Dermis blood vessel endothelial cell (primary cell): ENCODE measurements around the gene DNAH10. TPM values are rescaled to one million over a fixed set of nuclear protein-coding genes. Genes with fewer than 3 reads are reported as not detected.
A peak's percentile ranks its signal among the peaks of the same experiment; 100 is the strongest.
"Not testable (repeated sequence)": the region's sequence is repeated elsewhere in the genome, so short reads cannot be mapped to it uniquely, and the experiment has no call there.

Experiments
- DNase-seq: peaks from one replicate; pipeline ENCODE4 v3.0.0; 2010
- total RNA-seq: library from RNA; depleted of rRNA; stranded (reverse); fragments of >200 nt; gene quantifications from 2 replicates; pipeline ENCODE4 v1.2.3, GENCODE V29; 2014

DNAH10 gene
- total RNA-seq, 1 donor from 2014 or later, result not detected

DNA sequence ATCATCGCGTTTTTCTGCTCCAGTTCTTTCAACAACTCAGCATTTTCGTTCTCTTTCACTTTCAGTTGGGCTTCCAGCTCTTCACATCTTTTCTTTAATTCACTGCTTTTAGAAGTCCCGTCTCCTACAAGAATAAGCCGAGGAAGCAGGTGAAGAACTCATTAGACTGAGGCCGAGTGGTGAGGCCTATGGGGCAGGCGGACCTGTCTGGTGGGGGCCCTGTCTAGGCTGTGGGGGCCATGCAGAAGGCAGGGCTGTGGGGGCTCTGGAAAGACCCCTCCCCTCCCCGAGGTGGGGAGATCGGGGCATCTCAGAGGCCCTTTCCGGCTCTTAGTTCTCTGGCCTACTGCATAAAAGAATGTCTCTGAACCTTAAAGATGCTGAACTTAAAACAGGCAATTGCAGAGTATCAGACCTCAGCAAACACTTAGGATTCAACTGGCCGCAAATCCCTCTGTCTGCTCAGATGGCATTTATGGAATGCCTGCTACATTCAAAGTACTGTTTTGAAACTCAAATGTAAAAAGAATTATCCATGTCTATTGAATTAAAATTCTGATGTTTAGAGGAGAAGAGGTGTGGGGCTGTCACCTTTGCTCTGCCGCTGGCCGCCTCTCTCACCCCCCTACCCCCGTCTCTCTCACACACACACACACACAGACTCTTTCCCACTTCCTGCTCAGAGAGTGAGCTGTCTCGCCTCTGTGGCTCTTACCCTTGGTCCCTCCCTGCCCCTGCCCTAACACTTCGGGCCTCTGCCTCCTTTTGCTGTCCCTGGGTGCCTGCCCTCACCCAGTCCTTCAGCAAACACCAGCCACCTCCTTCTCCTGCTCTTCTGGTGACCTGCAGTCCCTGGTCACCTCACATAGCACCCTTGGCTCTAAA is 175.8 kb downstream of the DNAH10 start:
- DNase-seq, result no peak

DNA sequence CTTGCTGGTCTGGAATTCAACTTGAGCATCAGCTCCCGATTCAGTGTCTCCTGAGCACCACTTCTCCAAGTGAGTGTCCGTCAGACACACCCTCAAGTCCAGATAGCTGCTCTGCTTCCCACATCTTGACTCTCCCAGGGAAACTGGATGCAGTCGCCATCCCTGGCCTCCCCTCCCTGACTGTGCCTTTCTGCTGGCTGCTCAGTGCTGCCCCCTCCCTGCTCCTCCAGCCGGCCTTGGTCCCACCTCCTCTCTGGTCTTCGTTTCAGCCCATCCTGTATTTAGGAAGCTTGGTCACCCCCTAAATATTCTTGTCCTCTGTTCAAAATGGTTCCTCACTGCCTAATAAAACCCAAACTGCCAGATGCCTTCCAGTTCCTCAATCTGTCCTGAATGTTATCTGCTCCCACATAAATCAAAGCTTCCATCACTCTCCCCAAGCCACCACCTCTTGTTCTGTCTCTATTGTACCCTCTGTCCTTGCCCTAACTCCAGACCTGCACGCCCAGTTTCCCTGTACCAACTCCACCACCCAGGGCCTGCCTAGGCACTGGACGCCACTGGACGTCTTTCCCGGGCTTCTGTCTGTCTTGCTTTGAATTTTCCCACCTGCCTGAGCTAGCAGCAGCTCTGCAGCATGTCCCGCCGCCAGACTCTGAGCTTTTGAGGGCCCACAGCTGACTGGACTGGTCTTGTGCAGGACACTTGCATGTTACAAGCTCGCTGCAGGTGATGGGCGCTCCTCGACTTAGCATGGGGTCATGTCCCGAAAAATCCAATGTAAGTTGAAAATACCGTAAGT is 176.8 kb downstream of the DNAH10 start:
- DNase-seq, result peak; percentile 24

GRCh38 chr12:123939716-123940626 is 177.9 kb downstream of the DNAH10 start:
- DNase-seq, result no peak

- no peak for DNase-seq
These were observed 178.5 kb downstream of the DNAH10 start for GRCh38 chr12:123940627-123940966.

GRCh38 chr12:123941000-123941399 is 178.9 kb downstream of the DNAH10 start:
- no peak for DNase-seq

- no peak for DNase-seq
These were observed 179.6 kb downstream of the DNAH10 start for GRCh38 chr12:123941624-123942237.

- peak; percentile 37 for DNase-seq
These were observed 180.1 kb downstream of the DNAH10 start for GRCh38 chr12:123942238-123942653.

GRCh38 chr12:123942911-123943648 is 181.0 kb downstream of the DNAH10 start:
- no peak for DNase-seq

- DNase-seq, result no peak
These were observed 181.7 kb downstream of the DNAH10 start for GRCh38 chr12:123943816-123944215.

DNA sequence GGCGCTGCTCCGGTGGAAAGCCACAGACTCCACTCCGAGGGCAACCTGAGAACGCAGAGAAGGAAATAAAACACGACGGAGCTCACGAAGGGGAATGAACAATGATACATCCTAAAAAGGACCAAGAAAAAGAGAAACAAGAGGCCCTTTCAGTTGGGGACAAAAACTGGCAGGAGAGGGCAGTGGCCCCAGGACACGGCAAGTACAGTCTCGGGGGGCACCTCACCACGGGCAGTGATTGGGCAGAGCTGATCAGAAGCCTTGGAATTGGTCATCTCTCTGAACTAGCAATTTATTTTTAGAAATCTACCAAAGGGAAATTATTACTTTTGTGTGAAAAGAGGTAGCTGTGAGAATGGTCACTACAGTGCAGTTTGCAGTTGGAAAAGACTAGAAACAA is 182.6 kb downstream of the DNAH10 start:
- DNase-seq, result no peak

GRCh38 chr12:123945287-123946151 is 183.4 kb downstream of the DNAH10 start:
- no peak for DNase-seq

- DNase-seq, result no peak
These were observed 184.0 kb downstream of the DNAH10 start for GRCh38 chr12:123946152-123946515.

DNA sequence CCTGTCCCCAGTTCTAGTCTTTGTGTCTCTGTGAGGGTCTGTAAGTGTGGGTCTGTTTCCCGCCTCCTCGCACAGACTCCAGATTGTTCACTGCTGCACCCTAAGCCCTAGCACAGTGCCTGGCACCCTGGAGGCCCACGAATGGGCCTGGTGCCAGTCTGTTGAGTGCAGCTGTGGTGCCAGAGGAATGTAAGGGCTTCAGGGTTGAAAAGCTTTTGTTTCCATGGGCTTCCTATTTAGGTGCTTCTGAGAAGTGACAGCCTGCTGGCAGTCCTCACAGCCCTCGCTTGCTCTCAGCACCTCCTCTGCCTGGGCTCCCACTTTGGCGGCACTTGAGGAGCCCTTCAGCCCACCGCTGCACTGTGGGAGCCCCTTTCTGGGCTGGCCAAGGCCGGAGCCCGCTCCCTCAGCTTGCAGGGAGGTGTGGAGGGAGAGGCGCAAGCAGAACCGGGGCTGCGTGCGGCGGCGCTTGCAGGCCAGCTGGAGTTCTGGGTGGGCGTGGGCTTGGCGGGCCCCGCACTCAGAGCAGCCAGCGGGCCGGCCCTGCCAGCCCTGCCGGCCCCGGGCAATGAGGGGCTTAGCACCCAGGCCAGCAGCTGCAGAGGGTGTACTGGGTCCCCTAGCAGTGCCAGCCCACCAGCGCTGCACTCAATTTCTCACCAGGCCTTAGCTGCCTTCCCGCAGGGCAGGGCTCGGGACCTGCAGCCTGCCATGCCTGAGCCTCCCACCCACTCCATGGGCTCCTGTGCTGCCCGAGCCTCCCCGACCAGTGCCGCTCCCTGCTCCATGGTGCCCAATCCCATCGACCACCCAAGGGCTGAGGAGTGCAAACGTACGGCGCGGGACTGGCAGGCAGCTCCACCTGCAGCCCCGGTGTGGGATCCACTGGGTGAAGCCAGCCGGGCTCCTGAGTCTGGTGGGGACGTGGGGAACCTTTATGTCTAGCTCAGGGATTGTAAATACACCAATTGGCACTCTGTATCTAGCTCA is 184.7 kb downstream of the DNAH10 start:
- DNase-seq, result not testable (repeated sequence)

DNA sequence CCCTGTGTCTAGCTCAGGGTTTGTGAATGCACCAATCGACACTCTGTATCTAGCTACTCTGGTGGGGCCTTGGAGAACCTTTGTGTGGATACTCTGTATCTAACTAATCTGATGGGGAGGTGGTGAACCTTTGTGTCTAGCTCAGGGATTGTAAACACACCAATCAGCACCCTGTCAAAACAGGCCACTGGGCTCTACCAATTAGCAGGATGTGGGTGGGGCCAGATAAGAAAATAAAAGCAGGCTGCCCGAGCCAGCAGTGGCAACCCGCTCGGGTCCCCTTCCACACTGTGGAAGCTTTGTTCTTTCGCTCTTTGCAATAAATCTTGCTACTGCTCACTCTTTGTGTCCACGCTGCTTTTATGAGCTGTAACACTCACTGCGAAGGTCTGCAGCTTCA is 185.4 kb downstream of the DNAH10 start:
- not testable (repeated sequence) for DNase-seq

GRCh38 chr12:123948401-123948795 is 186.3 kb downstream of the DNAH10 start:
- no peak for DNase-seq

DNA sequence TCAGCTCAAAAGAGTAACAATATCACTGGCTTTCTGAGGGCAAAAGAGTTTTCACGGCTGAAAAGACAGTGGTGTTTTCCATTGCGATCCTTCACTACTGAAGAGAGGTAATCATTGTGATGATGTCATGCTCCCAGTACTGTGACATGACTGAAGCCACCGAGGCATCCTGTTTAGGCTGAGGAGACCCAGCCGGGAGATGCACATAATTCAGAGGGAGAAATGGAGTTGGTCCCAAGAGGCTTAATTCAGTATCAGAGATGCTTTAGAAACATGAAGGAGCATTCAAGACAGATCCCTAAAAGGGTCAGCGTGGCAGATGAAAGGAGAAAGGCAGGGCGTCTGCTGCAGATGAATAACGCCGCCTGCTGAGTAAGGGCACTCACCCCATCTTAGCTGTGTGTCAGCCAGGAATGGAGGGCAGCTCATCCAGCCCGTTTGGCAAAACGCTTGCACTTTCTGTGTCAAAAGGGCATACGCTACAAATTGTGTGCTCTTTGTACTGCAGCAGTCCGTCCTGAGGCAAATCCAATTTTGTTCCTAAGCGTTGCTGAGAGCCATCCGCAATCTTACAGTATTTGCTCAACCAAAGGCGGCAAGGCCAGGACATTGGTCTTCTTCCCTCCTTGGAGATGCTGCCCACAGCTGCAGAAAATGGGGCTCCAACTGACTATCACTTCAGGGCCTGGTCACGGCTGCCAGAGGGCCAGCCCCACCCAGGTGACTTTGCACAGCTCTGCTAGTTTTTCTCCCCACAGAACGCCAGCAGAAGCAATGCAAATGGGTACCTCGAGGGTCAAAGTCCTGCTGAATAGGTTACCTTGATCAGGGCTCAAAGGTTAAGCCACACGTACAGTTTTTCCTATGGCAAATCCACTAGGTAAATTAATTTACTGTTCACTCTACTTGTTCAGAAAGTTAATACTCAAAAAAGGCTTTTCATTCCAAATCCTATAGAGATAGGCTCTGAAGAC is 187.0 kb downstream of the DNAH10 start:
- no peak for DNase-seq

GRCh38 chr12:123949770-123950165 is 187.7 kb downstream of the DNAH10 start:
- no peak for DNase-seq
